BJ (cell line): Measurements from ENCODE around the gene AGBL4. TPM values are rescaled to one million over a fixed set of nuclear protein-coding genes. Genes with fewer than 3 reads are reported as not detected.

ENCODE experiments used
- CTCF ChIA-PET: fragments of 350-600 bp; formaldehyde crosslinking; extraction: SDS; loops from one replicate; lab custom pipeline; 2021; ENCODE audit warnings: antibody characterized with exemption, inconsistent platforms; lab: Yijun Ruan, JAX
- POLR2A ChIA-PET: fragments of 300-600 bp; sonication (Branson Sonifier 250); formaldehyde crosslinking; extraction: SDS; loops from one replicate; lab custom pipeline; 2021; ENCODE audit warnings: antibody characterized with exemption; lab: Charles Lee
- DNase-seq: peaks from one replicate; pipeline ENCODE4 v3.0.0-alpha.2; 2011; ENCODE audit warnings: low read depth
- H3K27me3 ChIP-seq: 2 replicates; pipeline ENCODE4 v1.6.0; 2011; ENCODE audit warnings: low read length; ENCODE audit not compliant: control insufficient read depth, insufficient read depth
- H3K36me3 ChIP-seq: 2 replicates; pipeline ENCODE4 v1.5.1; 2011; ENCODE audit warnings: low read length; ENCODE audit not compliant: control insufficient read depth, insufficient read depth
- H3K4me3 ChIP-seq: 2 replicates; pipeline ENCODE4 v1.5.1; 2011; ENCODE audit warnings: low read depth, mild to moderate bottlenecking, control low read depth, low read length
- polyA plus RNA-seq: library from polyadenylated mRNA; depleted of rRNA; stranded (reverse); fragments of >200 nt; gene quantifications from 2 replicates; pipeline ENCODE4 v1.2.3, GENCODE V29; 2011
- TF ChIP-seq, protein P1 (sequence below): IDR thresholded peaks from 2 replicates; pipeline ENCODE4 v1.5.1; 2011; ENCODE audit warnings: low read depth, mild to moderate bottlenecking, control low read depth, inconsistent platforms, low read length, moderate library complexity; ENCODE audit not compliant: insufficient read depth

The AGBL4 gene
- polyA plus RNA-seq, 1 experiment: not detected

GRCh38 chr1:48906729-48907128 is 1117.0 kb downstream of the AGBL4 start:
- TF ChIP-seq, protein P1, sequence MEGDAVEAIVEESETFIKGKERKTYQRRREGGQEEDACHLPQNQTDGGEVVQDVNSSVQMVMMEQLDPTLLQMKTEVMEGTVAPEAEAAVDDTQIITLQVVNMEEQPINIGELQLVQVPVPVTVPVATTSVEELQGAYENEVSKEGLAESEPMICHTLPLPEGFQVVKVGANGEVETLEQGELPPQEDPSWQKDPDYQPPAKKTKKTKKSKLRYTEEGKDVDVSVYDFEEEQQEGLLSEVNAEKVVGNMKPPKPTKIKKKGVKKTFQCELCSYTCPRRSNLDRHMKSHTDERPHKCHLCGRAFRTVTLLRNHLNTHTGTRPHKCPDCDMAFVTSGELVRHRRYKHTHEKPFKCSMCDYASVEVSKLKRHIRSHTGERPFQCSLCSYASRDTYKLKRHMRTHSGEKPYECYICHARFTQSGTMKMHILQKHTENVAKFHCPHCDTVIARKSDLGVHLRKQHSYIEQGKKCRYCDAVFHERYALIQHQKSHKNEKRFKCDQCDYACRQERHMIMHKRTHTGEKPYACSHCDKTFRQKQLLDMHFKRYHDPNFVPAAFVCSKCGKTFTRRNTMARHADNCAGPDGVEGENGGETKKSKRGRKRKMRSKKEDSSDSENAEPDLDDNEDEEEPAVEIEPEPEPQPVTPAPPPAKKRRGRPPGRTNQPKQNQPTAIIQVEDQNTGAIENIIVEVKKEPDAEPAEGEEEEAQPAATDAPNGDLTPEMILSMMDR: no peak
- no peak for DNase-seq
- ChIA-PET POLR2A (no interaction called here), CTCF (interaction anchor here (1.5 kb wide), 1 partner anchor 9 kb away, joined by 6 read pairs; no protein-coding TSS in a partner anchor)
- H3K36me3 ChIP-seq: no peaks in the 10 kb centered on the region
- no peak overlapping the region for H3K4me3 ChIP-seq
- H3K27me3 ChIP-seq: no peaks in the 10 kb centered on the region

DNA sequence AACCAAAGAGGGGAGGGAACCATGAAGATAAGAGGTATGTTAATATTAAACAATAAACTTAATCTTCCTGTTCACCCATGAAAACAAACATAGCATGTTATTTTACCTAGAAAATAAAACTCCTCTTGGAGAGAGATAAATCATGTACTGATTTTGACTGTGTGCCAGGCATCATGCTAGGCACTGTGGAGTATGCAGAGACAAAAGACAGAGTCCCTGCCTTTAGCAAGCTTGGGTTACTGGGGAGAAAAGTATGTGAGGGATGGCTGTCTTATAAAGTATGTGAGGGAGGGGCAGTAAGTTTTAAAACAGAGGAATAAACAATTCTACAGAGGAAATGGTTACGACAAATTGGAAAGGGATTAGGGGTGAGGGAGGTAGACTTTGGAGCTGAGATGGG is 1117.6 kb downstream of the AGBL4 start:
- Histone ChIP-seq H3K27me3 (no peaks in the 10 kb centered on the region), H3K36me3 (no peaks in the 10 kb centered on the region), H3K4me3 (no peak overlapping the region)
- ChIA-PET POLR2A (no interaction called here), CTCF (interaction anchor here (1.5 kb wide), 1 partner anchor 9 kb away, joined by 6 read pairs; no protein-coding TSS in a partner anchor)
- no peak for DNase-seq
- TF ChIP-seq, protein P1: no peak

- Histone ChIP-seq H3K27me3 (no peaks in the 10 kb centered on the region), H3K36me3 (no peaks in the 10 kb centered on the region), H3K4me3 (no peak overlapping the region)
- POLR2A ChIA-PET: no interaction called here
- TF ChIP-seq, protein P1: no peak
- CTCF ChIA-PET: interaction anchor here (1.1 to 1.6 kb wide), 2 partner anchors 12 to 13 kb away, joined by 3 to 5 read pairs; no protein-coding TSS in a partner anchor
- DNase-seq: no peak
These were observed 1120.5 kb downstream of the AGBL4 start for GRCh38 chr1:48903291-48903690.

DNA sequence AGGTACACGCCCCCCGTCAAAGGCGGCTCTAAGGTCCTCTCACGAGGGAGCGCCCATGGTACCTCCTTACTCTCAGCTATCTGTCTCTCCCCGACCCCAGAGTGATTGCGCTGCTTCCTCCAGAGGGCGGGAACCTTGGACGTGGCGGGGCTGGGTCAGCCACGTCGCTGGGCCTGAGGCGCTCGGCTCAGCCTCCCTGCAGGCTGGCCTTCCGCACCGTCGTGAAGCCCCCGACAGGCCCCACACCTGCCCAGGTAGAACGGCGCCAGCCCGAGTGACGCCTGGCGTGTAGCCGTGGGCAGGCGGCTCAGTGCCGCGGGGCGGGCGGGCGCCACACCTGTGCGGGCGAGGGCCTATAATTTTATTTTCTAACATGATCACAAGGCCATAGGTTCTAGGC is 1124.9 kb downstream of the AGBL4 start:
- H3K36me3 ChIP-seq: no peaks in the 10 kb centered on the region
- DNase-seq: no peak
- CTCF ChIA-PET: interaction anchor here (1.1 to 1.2 kb wide), 2 partner anchors 9 to 17 kb away, joined by 3 read pairs; no protein-coding TSS in a partner anchor
- H3K4me3 ChIP-seq: no peak overlapping the region
- H3K27me3 ChIP-seq: no peaks in the 10 kb centered on the region
- POLR2A ChIA-PET: no interaction called here
- TF ChIP-seq, protein P1: no peak

DNA sequence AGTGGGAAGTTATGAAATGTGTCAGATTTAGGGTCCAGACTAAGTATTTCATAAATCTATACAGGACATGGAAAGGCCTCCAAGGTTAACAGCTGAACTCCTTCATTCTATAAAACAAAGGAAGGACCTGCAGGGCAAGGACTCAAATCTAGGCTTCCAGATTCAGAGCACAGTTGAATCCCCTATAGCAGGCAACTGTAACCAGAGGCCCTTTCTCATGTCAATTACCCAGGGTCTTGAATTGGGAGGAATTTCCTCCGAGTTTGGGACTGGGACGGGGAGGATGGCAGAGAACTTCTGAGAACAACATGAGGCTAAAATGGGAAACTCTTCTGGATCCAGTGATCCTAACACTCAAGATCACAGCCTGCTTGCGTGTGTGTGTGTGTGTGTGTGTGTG is 1134.1 kb downstream of the AGBL4 start:
- no peak for DNase-seq
- POLR2A ChIA-PET: no interaction called here
- CTCF ChIA-PET: no interaction called here
- no peaks in the 10 kb centered on the region; the same call in 1 of the 2 replicates for H3K27me3 ChIP-seq
- TF ChIP-seq, protein P1: no peak
- H3K36me3 ChIP-seq: no peaks in the 10 kb centered on the region
- no peak overlapping the region for H3K4me3 ChIP-seq
